Suprapubic skin (tissue), 4 donors: ENCODE results near the gene CCNE1. TPM values are rescaled to one million over a fixed set of nuclear protein-coding genes. Genes with fewer than 3 reads are reported as not detected.

ENCODE experiments used
- DNase-seq, 2 donors: peaks; one replicate each; pipeline ENCODE4 v3.0.0-alpha.2; 2019; ENCODE audit warnings: low spot score in 2 of 2
- H3K27ac ChIP-seq: fragments of 200-600 bp; sonication (generic); one replicate; pipeline ENCODE4 v1.5.1; 2019
- H3K27me3 ChIP-seq: fragments of 200-600 bp; sonication (generic); one replicate; pipeline ENCODE4 v1.5.1; 2019
- H3K36me3 ChIP-seq: fragments of 200-600 bp; sonication (generic); one replicate; pipeline ENCODE4 v1.5.1; 2019
- H3K4me1 ChIP-seq: fragments of 200-600 bp; sonication (generic); one replicate; pipeline ENCODE4 v1.5.1; 2019
- H3K4me3 ChIP-seq: fragments of 200-600 bp; sonication (generic); one replicate; pipeline ENCODE4 v1.5.1; 2019; ENCODE audit warnings: mild to moderate bottlenecking
- H3K9me3 ChIP-seq: fragments of 200-600 bp; sonication (generic); one replicate; pipeline ENCODE4 v1.5.1; 2019
- CTCF ChIP-seq, 2 donors: fragments of 200-600 bp in 1 of 2; fragments of 450-650 bp in 1 of 2; sonication (generic) in 1 of 2; IDR thresholded peaks; one replicate each; pipeline ENCODE4 v1.5.1; 2016 to 2019; ENCODE audit warnings: antibody characterized with exemption in 2 of 2, mild to moderate bottlenecking in 1 of 2, moderate library complexity in 1 of 2
- EP300 ChIP-seq: sonication (generic); formaldehyde crosslinking; IDR thresholded peaks from one replicate; pipeline ENCODE4 v1.6.1; 2017; ENCODE audit warnings: antibody characterized with exemption
- POLR2A ChIP-seq, 2 donors: fragments of 450-650 bp; IDR thresholded peaks; one replicate each; pipeline ENCODE4 v1.6.1; 2017; ENCODE audit warnings: antibody characterized with exemption in 2 of 2, mild to moderate bottlenecking in 2 of 2, moderate library complexity in 2 of 2
- POLR2AphosphoS5 ChIP-seq, 3 donors: sonication (generic); formaldehyde crosslinking; IDR thresholded peaks; one replicate each; pipeline ENCODE4 v1.6.1; 2017; ENCODE audit warnings: antibody characterized with exemption in 3 of 3
- WGBS: methylation state at CpG from one replicate; pipeline ENCODE4 v1.1.5; 2018; 5-methylcytosine and 5-hydroxymethylcytosine counted together
- total RNA-seq, 4 donors: library from RNA; depleted of rRNA; stranded (reverse); fragments of >200 nt; gene quantifications; one replicate each; pipeline ENCODE4 v1.1.0, GENCODE V29; 2016

CCNE1 gene
- total RNA-seq, 4 donors from 2014 or later: 2.5 to 11.0 (median 6.0) TPM

DNA sequence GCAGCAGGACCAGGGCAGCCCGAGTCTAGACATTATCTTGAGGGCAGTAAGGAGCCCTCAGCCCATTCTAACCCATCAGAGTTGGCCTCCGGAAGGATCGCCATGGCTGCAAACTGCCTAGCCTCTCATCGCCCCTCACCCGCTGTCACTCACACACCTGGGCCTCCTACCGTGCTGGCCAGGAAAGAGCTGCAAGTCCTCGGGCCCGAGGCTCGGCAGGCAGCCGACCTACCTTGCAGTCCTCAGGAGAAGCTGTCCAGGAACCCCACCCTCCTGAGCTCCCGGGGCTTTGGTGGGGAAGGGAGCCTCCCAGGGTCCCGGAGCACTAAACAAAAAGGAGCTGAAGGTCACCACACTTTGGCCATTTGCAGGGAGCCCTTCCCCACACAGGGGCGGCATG, 46.8 kb downstream of the CCNE1 start:
- 31% methylated on average over 12 of the region's 13 CpGs for WGBS
- Histone ChIP-seq H3K4me3 (no peak overlapping the region), H3K4me1 (no peaks in the 10 kb centered on the region), H3K27me3 (peaks cover 38% of the 10 kb centered on the region), H3K9me3 (no peaks in the 10 kb centered on the region), H3K36me3 (no peaks in the 10 kb centered on the region), H3K27ac (no peak overlapping the region)
- DNase-seq: no peak
- TF ChIP-seq CTCF (IDR thresholded peaks at IDR 0.05) (no peak), EP300 (no peak), POLR2A (IDR thresholded peaks at IDR 0.05) (no peak), POLR2AphosphoS5 (IDR thresholded peaks at IDR 0.05) (no peak)

- H3K4me1 ChIP-seq: no peaks in the 10 kb centered on the region
- H3K27me3 ChIP-seq: peaks cover 47% of the 10 kb centered on the region
- TF ChIP-seq CTCF (IDR thresholded peaks at IDR 0.05) (no peak), POLR2A (IDR thresholded peaks at IDR 0.05) (no peak), EP300 (no peak), POLR2AphosphoS5 (IDR thresholded peaks at IDR 0.05) (no peak)
- no peaks in the 10 kb centered on the region for H3K36me3 ChIP-seq
- H3K27ac ChIP-seq: no peak overlapping the region
- WGBS: 91% methylated on average over 3 of the region's 3 CpGs
- no peak for DNase-seq
- H3K9me3 ChIP-seq: no peaks in the 10 kb centered on the region
- no peak overlapping the region for H3K4me3 ChIP-seq
Observed at GRCh38 chr19:29860492-29860891, 48.7 kb downstream of the CCNE1 start.

DNA sequence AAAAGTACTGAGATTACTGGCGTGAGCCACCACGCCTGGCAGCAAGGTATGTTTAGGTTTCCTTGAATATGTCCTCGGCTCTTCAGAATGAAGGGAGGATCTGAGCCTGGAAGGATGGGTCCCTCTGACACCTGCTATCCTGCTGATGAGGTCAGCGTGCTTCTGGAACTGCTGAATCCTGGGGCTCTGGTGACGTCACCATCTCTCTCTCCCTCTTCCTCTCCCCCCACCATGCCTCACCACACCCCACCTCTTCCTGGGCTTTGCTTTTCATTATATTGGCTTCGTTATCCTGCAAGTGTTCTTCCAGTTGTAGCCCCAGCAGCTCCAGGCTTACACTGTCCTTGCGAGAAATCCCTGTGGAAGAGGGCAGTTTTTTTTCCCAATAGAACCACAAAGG, 49.8 kb downstream of the CCNE1 start:
- Histone ChIP-seq H3K27me3 (peaks cover 48% of the 10 kb centered on the region), H3K36me3 (no peaks in the 10 kb centered on the region), H3K4me3 (no peak overlapping the region), H3K9me3 (no peaks in the 10 kb centered on the region), H3K4me1 (no peaks in the 10 kb centered on the region), H3K27ac (no peak overlapping the region)
- 84% methylated on average over 7 of the region's 7 CpGs for WGBS
- TF ChIP-seq EP300: no peak
- TF ChIP-seq POLR2A (IDR thresholded peaks at IDR 0.05): no peak
- TF ChIP-seq POLR2AphosphoS5 (IDR thresholded peaks at IDR 0.05): no peak
- no peak for TF ChIP-seq CTCF (IDR thresholded peaks at IDR 0.05)
- no peak for DNase-seq

DNA sequence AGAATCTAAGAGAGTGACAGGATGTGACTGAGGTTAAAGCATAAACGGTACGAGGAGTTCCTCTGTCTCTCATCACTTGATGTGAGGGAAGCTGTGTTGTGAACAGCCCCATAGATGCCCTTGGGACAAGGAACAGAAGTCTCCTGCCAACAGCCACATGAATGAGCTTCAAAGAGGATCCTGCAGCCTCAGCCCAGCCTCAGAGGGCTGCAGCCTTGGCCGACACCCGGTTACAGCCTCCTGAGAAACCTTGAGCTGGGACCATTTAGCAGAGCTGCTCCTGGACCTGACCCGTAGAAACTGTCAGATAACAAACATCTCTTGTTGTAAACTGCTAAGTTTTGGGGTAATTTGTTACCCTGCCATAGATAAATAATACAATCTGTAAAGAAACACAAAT, 54.2 kb downstream of the CCNE1 start:
- WGBS: 47% methylated on average over 4 of the region's 5 CpGs
- DNase-seq: no peak
- Histone ChIP-seq H3K4me3 (no peak overlapping the region), H3K27me3 (peaks cover 38% of the 10 kb centered on the region), H3K9me3 (peaks cover 6% of the 10 kb centered on the region), H3K27ac (no peak overlapping the region), H3K4me1 (no peaks in the 10 kb centered on the region), H3K36me3 (no peaks in the 10 kb centered on the region)
- TF ChIP-seq POLR2AphosphoS5 (IDR thresholded peaks at IDR 0.05): no peak
- TF ChIP-seq CTCF (IDR thresholded peaks at IDR 0.05): no peak
- TF ChIP-seq POLR2A (IDR thresholded peaks at IDR 0.05): no peak
- TF ChIP-seq EP300: no peak

DNA sequence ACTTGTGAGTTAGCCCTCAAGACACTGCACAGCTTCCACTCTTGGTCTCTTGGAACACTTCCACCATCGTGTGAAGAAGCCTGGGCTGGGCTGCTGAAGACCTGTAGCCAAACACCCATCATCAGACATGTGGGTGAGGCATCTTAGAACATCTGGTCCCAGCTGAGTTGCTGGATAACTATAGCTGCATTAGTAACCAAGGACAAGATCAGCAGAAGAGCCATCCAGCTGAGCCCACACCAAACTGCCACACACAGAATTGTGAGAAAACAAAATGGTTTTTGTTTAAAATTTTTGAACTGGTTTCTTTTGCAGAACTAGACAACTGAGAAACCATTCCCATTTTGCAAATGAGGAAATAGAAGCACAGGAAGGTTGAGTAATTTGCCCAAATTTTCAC, 56.2 kb downstream of the CCNE1 start:
- H3K4me3 ChIP-seq: no peak overlapping the region
- H3K27me3 ChIP-seq: peaks cover 42% of the 10 kb centered on the region
- no peak overlapping the region for H3K27ac ChIP-seq
- peak in 1 of 2 donors; percentile 37 for DNase-seq
- 100% methylated on average over 1 of the region's 1 CpG for WGBS
- peaks cover 8% of the 10 kb centered on the region for H3K4me1 ChIP-seq
- TF ChIP-seq POLR2A (IDR thresholded peaks at IDR 0.05) (no peak), CTCF (IDR thresholded peaks at IDR 0.05) (no peak), POLR2AphosphoS5 (IDR thresholded peaks at IDR 0.05) (no peak), EP300 (no peak)
- H3K9me3 ChIP-seq: peaks cover 6% of the 10 kb centered on the region
- no peaks in the 10 kb centered on the region for H3K36me3 ChIP-seq
